Brain pericyte (primary cell): ENCODE measurements around the gene NUP210L.
"Not testable (repeated sequence)": the region's sequence is repeated elsewhere in the genome, so short reads cannot be mapped to it uniquely, and the experiment has no call there.

Experiments
- DNase-seq: peaks from one replicate; pipeline ENCODE4 v3.0.0-alpha.2; 2012; ENCODE audit warnings: low read depth, low spot score

NUP210L gene

DNA sequence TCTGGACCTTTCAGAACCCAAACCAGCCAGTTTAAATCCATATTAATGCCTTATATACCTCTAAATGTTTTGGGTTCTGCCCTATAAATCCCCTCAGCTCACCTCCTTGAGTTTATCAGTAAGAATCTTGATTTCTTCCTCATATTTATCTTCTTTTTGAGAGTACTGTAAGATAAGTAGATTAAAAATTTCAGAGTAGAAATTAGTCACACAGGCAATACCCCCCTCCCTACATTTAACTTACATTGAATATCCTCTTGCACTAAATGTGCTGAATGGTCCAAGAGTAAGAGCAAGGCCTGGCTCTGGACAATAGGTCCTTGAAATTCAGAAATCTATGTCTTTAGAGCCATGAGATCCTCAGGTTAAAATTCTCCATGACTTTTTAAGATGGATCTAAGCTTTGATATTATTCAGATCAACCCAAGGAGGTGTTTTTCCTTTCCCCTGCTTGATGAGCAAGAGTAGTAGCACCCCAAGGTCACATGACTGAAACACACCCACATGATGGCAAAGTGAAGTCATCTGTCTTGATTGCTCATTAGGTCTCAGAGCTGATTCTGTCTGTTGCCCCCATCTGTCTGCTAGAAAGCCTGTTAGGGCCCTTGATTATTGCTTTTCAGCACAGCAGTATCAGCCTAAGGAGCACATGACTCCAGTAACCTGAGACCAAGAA lies 15.8 kb upstream of the NUP210L start:
- no peak for DNase-seq

- DNase-seq: no peak
These were observed 12.6 kb upstream of the NUP210L start for GRCh38 chr1:154167461-154167860.

- DNase-seq: no peak
These were observed 11.3 kb upstream of the NUP210L start for GRCh38 chr1:154166207-154166606.

DNA sequence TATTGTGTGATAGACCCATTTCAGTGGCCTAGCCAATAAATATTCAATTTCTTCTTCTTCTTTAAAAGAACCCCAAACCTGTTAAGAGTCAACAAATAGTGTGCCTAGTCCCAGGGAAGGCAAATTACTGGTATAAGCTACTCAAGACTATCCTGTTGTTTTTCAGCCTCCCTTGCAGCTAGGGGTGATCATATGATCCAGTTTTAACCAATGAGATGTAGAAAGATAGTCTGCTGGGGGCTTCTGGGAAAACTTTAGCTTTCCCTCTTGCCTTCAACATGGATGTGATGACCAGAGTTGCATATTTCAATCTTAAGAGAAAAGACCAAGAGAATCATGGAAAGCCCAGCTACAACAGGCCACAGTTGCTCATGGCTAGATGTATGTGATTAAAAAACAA lies 4.7 kb upstream of the NUP210L start:
- no peak for DNase-seq

- DNase-seq: no peak
These were observed 3.6 kb upstream of the NUP210L start for GRCh38 chr1:154158307-154159125.

DNA sequence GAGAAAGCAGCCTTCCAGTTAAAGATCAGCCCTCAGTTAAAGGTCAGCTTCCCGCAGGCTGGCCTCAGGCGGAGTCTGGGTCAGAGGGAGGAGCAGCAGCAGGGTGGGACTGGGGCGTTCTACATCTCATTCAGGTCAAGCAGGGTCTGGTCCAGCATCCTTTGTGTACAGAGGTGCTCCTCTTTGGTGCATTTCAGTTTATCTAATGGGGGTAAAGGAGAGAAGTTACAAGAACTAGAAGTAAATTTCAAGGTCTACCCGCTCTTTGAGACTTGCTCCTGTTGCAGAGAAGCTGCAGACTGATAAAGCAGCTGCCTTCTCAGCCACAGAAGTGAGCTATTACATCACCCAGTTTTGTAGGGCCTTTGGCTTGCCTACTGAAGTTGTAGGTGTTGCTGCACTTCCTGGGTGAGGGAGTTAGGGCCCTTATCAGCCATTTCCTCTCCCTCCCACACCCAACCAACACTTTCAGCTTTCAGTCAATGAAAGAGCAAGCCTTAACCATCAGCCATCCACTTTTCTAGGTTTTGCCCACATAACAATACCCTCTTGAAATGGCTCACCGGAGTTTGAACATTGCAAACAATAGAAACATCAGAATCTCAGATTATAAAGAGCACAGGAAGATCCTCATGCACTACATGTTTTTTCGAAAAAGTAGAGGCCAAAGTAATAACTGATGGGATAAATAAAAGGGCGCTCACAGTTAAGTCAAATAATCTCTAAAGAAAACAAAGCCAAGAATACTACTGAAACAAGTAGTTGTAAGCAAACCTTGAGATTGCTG lies 2.8 kb upstream of the NUP210L start:
- no peak for DNase-seq

DNA sequence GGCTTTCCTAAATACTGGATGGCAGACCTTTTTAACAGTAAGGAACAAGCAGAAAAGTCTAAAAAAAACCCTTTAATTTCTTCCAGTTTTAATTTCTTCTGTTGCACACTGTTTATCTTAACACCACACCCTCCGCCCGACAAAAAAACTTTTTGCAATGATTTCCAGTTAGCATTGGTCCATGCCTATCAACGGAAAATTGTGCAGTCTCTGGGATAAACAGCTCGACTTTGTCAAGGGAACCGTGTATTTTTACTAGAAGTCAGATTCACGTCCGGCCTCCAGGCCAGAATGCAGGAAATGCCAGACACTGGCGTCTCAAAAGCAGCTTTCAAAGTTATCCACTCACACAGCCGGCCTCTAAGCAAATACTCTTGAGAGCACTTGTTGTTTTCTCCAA lies 378 bp upstream of the NUP210L start:
- no peak for DNase-seq

DNA sequence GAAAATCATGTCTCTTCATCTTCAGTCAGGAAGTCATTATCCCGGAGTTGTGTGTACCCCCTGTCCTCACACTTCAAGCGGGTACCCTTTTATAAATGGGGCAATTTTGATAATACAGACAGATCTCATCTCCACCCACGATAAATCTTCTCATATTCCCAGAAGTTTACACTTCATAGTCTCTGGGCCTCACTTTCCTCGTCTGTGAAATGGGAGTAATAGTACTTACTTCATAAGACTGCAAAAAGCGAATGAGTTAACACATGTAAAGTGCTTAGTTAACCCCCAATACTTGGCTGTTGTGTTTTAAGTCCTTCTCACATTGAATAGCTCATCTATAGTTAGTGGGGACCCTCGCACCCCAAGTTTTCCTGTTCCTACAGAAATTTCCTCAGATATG lies 820 bp downstream of the NUP210L start:
- DNase-seq: no peak

GRCh38 chr1:154151311-154151710 lies 3.6 kb downstream of the NUP210L start:
- no peak for DNase-seq

DNA sequence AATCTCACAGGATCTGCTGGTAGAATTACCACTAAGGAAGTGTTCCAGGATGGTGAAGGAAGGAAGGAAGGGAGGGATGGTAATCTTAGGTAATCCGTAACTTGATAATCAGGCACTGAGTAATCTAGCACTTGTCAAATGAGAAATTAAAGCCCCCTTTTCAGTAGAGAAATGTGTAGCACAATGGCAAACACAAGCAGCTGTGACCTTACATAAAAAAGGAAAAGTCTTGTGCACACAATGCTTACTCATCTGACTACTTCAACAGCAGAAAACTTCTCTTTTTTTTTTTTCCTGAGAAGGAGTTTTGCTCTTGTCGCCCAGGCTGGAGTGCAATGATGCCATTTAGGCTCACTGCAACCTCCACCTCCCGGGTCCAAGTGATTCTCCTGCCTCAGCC lies 6.1 kb downstream of the NUP210L start:
- no peak for DNase-seq

GRCh38 chr1:154147505-154147904 lies 7.4 kb downstream of the NUP210L start:
- DNase-seq: not testable (repeated sequence)

DNA sequence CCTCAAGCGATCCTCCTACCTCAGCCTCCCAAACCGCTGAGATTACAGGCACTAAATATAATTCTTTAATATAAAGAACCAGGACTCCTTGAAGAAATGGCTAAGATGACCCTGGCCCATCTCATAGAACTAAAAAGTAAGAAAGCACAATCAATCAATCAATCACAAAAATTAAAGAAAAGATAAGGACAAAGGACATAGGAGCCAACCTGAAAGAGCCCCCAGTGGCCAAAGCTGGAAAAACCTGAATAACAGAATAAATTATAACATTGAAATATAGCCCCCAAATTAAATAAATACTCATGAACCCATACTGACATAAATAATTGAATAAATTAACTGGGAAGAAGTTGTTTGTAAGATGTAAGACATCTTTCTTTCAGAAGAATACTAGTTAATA lies 8.9 kb downstream of the NUP210L start:
- no peak for DNase-seq

DNA sequence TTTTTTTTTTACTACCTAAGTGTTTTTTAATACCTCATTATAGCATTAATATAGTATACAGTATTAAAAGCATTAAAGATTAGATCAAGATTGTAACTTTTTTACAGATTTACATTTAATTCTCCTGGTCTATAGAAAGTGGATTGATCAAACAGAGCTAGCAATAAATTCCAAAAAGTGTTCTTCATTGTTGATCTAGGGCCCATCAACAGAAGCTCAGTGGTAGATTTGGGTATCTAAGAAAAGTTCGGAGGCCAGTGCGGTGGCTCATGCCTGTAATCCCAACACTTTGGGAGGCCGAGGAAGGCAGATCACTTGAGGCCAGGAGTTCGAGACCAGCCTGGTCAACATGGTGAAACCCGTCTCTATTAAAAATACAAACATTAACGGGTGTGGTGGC lies 12.5 kb downstream of the NUP210L start:
- DNase-seq: no peak

DNA sequence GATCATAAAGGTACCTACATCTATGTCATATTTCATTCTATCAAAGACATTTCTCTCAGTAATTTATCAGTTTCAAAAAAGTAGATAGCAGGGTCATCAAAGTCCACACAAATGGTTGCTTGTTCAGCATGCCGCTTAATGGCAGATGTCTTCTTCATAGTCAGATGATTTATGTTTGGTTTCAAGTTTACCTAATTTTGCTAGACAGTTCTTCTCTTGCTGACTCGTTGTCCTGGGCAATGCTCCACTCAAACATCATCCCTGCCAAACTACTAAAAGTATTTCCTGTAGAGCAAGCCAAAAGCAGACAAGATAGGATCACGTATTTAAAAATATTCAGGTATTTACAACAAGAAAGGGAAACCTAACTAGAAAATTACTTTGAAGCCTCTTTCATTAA lies 13.6 kb downstream of the NUP210L start:
- no peak for DNase-seq

GRCh38 chr1:154137888-154138287 lies 17.0 kb downstream of the NUP210L start:
- no peak for DNase-seq

GRCh38 chr1:154133256-154133655 lies 21.6 kb downstream of the NUP210L start:
- DNase-seq: no peak

- DNase-seq: no peak
These were observed 25.4 kb downstream of the NUP210L start for GRCh38 chr1:154129391-154129970.

DNA sequence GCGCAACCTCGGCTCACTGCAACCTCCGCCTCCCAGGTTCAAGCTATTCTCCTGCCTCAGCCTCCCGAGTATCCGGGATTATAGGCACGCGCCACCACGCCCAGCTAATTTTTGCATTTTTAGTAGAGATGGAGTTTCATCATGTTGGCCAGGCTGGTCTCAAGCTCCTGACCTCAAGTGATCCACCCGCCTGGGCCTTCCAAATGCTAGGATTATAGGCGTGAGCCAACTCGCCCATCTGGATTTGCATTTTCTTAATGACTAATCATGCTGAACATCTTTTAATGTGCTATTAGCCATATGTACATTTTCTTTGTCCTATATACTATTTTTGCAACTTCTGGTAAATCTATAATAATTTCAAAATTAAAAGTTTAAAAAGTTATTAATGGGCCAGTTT lies 31.7 kb downstream of the NUP210L start:
- not testable (repeated sequence) for DNase-seq

DNA sequence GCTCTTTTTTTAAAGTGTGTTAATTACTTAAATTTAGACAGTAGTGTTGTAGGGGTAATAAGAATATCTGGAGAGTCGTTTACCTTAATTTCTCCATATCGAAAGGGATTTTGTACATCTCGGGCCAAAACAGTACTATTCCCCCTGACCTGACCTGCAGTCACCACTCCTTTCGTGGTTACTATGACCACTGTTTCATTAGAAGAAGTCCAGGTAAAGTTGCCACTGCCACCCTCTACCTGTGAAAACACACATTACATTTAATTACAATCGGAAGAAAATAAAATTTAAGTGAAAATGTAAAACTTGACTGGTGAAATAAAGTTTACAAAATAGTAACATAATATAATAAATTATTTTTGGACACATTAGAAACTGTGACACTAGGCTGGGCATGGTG lies 37.2 kb downstream of the NUP210L start:
- DNase-seq: no peak

DNA sequence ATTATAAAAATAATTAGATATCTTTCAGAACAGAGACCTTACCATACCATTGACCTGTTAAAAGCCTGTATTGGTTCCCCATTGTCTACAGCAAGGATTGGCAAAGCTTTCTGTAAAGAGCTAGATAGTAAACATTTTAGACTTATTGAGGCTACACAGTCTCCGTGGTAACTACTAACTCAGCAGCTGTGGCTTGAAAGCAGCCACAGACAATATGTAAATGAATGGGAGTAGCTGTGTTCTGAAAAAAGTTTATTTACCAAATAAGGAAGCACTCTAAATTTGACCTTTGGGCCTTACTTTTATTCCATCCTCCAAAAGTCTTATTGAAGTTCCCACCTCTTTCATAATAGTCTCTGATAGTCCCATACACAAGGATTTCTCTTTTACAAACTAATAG lies 39.7 kb downstream of the NUP210L start:
- DNase-seq: no peak

DNA sequence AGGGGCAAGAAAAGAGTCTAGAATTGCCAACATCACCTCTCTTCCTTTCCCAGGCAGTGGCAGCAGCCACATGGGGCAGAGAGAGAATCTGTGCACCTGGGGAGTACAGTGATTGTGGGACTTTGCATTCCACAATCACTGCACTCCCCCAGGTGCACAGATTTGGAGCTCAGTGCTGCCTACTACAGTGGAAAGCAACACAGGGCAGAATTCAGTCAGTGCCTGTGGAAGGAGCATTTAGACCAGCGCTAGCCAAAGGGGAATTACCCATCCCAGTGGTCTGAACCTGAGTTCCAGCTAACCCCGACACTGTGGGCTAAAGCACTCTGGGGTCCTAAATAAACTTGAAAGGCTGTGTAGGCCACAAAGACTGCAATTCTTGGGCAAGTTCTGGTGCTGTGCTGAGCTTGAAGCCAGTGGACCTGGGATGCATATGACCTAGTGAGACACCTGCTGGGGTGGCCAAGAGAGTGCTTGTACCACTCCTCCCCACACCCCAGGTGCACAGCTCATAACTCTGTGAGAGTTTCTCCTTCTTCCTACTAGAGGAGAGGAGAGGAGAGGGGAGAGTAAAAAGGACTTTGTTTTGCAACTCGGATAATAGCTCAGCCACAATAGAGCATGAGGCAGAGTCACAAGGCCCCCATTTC lies 50.3 kb downstream of the NUP210L start:
- no peak for DNase-seq

DNA sequence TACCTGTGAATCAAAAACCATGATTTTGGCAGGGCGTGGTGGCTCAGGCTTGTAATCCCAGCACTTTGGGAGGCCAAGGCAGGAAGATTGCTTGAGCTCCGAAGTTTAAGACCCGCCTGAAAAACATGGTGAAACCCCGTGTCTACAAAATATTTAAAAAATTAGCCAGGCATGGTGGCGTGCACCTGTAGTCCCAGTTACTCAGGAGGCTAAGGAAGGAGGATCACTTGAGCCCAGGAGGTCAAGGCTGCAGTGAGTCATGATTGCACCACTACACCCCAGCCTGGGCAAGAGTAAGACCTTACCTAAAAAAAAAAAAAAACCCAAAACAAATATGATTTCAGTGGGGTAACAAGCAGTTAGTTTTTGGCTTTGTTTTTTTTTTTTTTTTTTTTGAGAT lies 54.7 kb downstream of the NUP210L start:
- not testable (repeated sequence) for DNase-seq
